IPS DF 6.9 (cell line): ENCODE measurements around the gene FHL5.
"Not testable (repeated sequence)": the region's sequence is repeated elsewhere in the genome, so short reads cannot be mapped to it uniquely, and the experiment has no call there.

Experiments
- DNase-seq: peaks from one replicate; pipeline ENCODE4 v3.0.0-alpha.2; 2013; ENCODE audit warnings: low read depth, low spot score
- H3K27ac ChIP-seq: one replicate; pipeline ENCODE4 v1.5.1; 2013; ENCODE audit warnings: low read length, control low read depth
- H3K27me3 ChIP-seq: 2 replicates; pipeline ENCODE4 v1.6.1; 2013; ENCODE audit warnings: mild to moderate bottlenecking, low read length; ENCODE audit not compliant: control insufficient read depth, insufficient read depth
- H3K36me3 ChIP-seq: 2 replicates; pipeline ENCODE4 v1.6.1; 2013; ENCODE audit warnings: low read length; ENCODE audit not compliant: control insufficient read depth, insufficient read depth
- H3K4me1 ChIP-seq: 2 replicates; pipeline ENCODE4 v1.6.1; 2013; ENCODE audit warnings: low read length; ENCODE audit not compliant: control insufficient read depth, insufficient read depth
- H3K4me3 ChIP-seq: 2 replicates; pipeline ENCODE4 v1.5.1; 2013; ENCODE audit warnings: mild to moderate bottlenecking, low read length
- H3K9me3 ChIP-seq: 2 replicates; pipeline ENCODE4 v1.6.1; 2013; ENCODE audit warnings: low read length, inconsistent platforms; ENCODE audit not compliant: control insufficient read depth, insufficient read depth
- WGBS: extraction: QIAGEN DNeasy Blood & Tissue Kit; methylation state at CpG from one replicate; pipeline ENCODE4 v1.1.7; 2013; ENCODE audit warnings: mixed read lengths, missing lambda C conversion rate; ENCODE audit not compliant: insufficient read length, insufficient coverage; 5-methylcytosine and 5-hydroxymethylcytosine counted together

The FHL5 gene

GRCh38 chr6:96547654-96548053 is 15.3 kb upstream of the FHL5 start:
- WGBS: no CpG with 5 or more reads among the region's 4 CpGs
- no peak for DNase-seq
- no peaks in the 10 kb centered on the region for H3K36me3 ChIP-seq
- H3K9me3 ChIP-seq: no peaks in the 10 kb centered on the region
- no peak overlapping the region for H3K4me3 ChIP-seq
- no peak overlapping the region for H3K27ac ChIP-seq
- H3K4me1 ChIP-seq: no peaks in the 10 kb centered on the region
- no peaks in the 10 kb centered on the region for H3K27me3 ChIP-seq

- WGBS: 100% methylated on average over 1 of the region's 4 CpGs
- no peak overlapping the region for H3K4me3 ChIP-seq
- no peaks in the 10 kb centered on the region for H3K27me3 ChIP-seq
- no peak overlapping the region for H3K27ac ChIP-seq
- no peak for DNase-seq
- H3K9me3 ChIP-seq: no peaks in the 10 kb centered on the region
- no peaks in the 10 kb centered on the region for H3K36me3 ChIP-seq
- H3K4me1 ChIP-seq: no peaks in the 10 kb centered on the region
Observed at GRCh38 chr6:96554558-96554957, 8.4 kb upstream of the FHL5 start.

- H3K27me3 ChIP-seq, DNase-seq, H3K4me3 ChIP-seq, H3K27ac ChIP-seq, H3K36me3 ChIP-seq, H3K4me1 ChIP-seq, H3K9me3 ChIP-seq: not testable (repeated sequence)
- no CpG with 5 or more reads among the region's 2 CpGs for WGBS
Observed at GRCh38 chr6:96559740-96560139, 3.2 kb upstream of the FHL5 start.

- Histone ChIP-seq H3K4me3 (no peak overlapping the region), H3K36me3 (no peaks in the 10 kb centered on the region), H3K27me3 (no peaks in the 10 kb centered on the region), H3K27ac (no peak overlapping the region), H3K4me1 (no peaks in the 10 kb centered on the region), H3K9me3 (no peaks in the 10 kb centered on the region)
- DNase-seq: no peak
Observed at GRCh38 chr6:96563853-96564252, 925 bp downstream of the FHL5 start.

GRCh38 chr6:96570053-96570452 is 7.1 kb downstream of the FHL5 start:
- Histone ChIP-seq H3K9me3 (no peaks in the 10 kb centered on the region), H3K4me1 (no peaks in the 10 kb centered on the region), H3K36me3 (no peaks in the 10 kb centered on the region), H3K27ac (no peak overlapping the region), H3K27me3 (no peaks in the 10 kb centered on the region), H3K4me3 (no peak overlapping the region)
- no CpG with 5 or more reads among the region's 2 CpGs for WGBS
- no peak for DNase-seq

GRCh38 chr6:96571551-96571950 is 8.6 kb downstream of the FHL5 start:
- Histone ChIP-seq H3K27me3 (no peaks in the 10 kb centered on the region), H3K4me1 (no peaks in the 10 kb centered on the region), H3K4me3 (no peak overlapping the region), H3K27ac (no peak overlapping the region), H3K36me3 (no peaks in the 10 kb centered on the region), H3K9me3 (no peaks in the 10 kb centered on the region)
- no peak for DNase-seq

GRCh38 chr6:96575359-96575758 is 12.4 kb downstream of the FHL5 start:
- no peak overlapping the region for H3K4me3 ChIP-seq
- no peaks in the 10 kb centered on the region for H3K36me3 ChIP-seq
- no peaks in the 10 kb centered on the region for H3K9me3 ChIP-seq
- no peak for DNase-seq
- no peak overlapping the region for H3K27ac ChIP-seq
- no peaks in the 10 kb centered on the region for H3K27me3 ChIP-seq
- WGBS: no CpG with 5 or more reads among the region's 3 CpGs
- H3K4me1 ChIP-seq: no peaks in the 10 kb centered on the region

GRCh38 chr6:96576221-96576620 is 13.3 kb downstream of the FHL5 start:
- Histone ChIP-seq H3K27me3 (no peaks in the 10 kb centered on the region), H3K4me3 (no peak overlapping the region), H3K9me3 (no peaks in the 10 kb centered on the region), H3K4me1 (no peaks in the 10 kb centered on the region), H3K36me3 (no peaks in the 10 kb centered on the region), H3K27ac (no peak overlapping the region)
- WGBS: no CpG with 5 or more reads among the region's 4 CpGs
- no peak for DNase-seq

GRCh38 chr6:96582021-96582420 is 19.1 kb downstream of the FHL5 start:
- DNase-seq: no peak
- no CpG with 5 or more reads among the region's 2 CpGs for WGBS

GRCh38 chr6:96582436-96582835 is 19.5 kb downstream of the FHL5 start:
- no CpG with 5 or more reads among the region's 1 CpG for WGBS
- Histone ChIP-seq H3K27me3 (no peaks in the 10 kb centered on the region), H3K27ac (no peak overlapping the region), H3K9me3 (no peaks in the 10 kb centered on the region), H3K4me3 (no peak overlapping the region), H3K36me3 (no peaks in the 10 kb centered on the region), H3K4me1 (no peaks in the 10 kb centered on the region)
- DNase-seq: no peak

More at GRCh38 chr6:96582021-96582420, 19.1 kb downstream of the FHL5 start:
- Histone ChIP-seq H3K36me3 (no peaks in the 10 kb centered on the region), H3K4me1 (no peaks in the 10 kb centered on the region), H3K27me3 (no peaks in the 10 kb centered on the region), H3K4me3 (no peak overlapping the region), H3K9me3 (no peaks in the 10 kb centered on the region), H3K27ac (no peak overlapping the region)

- Histone ChIP-seq H3K9me3 (no peaks in the 10 kb centered on the region), H3K36me3 (no peaks in the 10 kb centered on the region), H3K4me1 (peaks cover 1% of the 10 kb centered on the region; the same call in 1 of the 2 replicates), H3K27ac (no peak overlapping the region), H3K4me3 (no peak overlapping the region), H3K27me3 (no peaks in the 10 kb centered on the region)
- WGBS: no CpG with 5 or more reads among the region's 2 CpGs
- no peak for DNase-seq
Observed at GRCh38 chr6:96604420-96604819, 41.5 kb downstream of the FHL5 start.
